Activated CD4-positive, alpha-beta T cell treated with anti-CD3 and anti-CD28 coated beads for 36 hours (primary cell): ENCODE measurements around the gene HSPB7. TPM values are rescaled to one million over a fixed set of nuclear protein-coding genes. Genes with fewer than 3 reads are reported as not detected.
"Not testable (repeated sequence)": the region's sequence is repeated elsewhere in the genome, so short reads cannot be mapped to it uniquely, and the experiment has no call there.

Experiments
- ATAC-seq: fragments of 200-7000 bp; cut with Tn5 transposase; one replicate; pipeline ENCODE4 v1.10.0; 2021; ENCODE audit warnings: mild to moderate bottlenecking, moderate library complexity
- CTCF ChIA-PET: fragments of 350-600 bp; sonication (Branson Sonifier 250); formaldehyde crosslinking; loops from one replicate; lab custom pipeline; 2021; ENCODE audit warnings: antibody characterized with exemption; lab: Charles Lee
- POLR2A ChIA-PET: fragments of 350-600 bp; sonication (Branson Sonifier 250); formaldehyde crosslinking; loops from one replicate; lab custom pipeline; 2021; ENCODE audit warnings: antibody characterized with exemption, inconsistent platforms; lab: Charles Lee
- DNase-seq: peaks from one replicate; pipeline ENCODE4 v3.0.0-alpha.2; 2020
- H3K27ac Mint-ChIP-seq: one replicate; pipeline ENCODE4 v1.8.0; 2021; ENCODE audit warnings: mixed read lengths
- H3K27me3 Mint-ChIP-seq: one replicate; pipeline ENCODE4 v1.8.0; 2021; ENCODE audit warnings: mixed read lengths
- H3K36me3 Mint-ChIP-seq: one replicate; pipeline ENCODE4 v1.8.0; 2021; ENCODE audit warnings: low read depth, mixed read lengths
- H3K4me1 Mint-ChIP-seq: one replicate; pipeline ENCODE4 v1.8.0; 2021; ENCODE audit warnings: mixed read lengths
- H3K4me3 Mint-ChIP-seq: one replicate; pipeline ENCODE4 v1.8.0; 2021; ENCODE audit warnings: mild to moderate bottlenecking, moderate library complexity, mixed read lengths
- H3K9me3 Mint-ChIP-seq: one replicate; pipeline ENCODE4 v1.8.0; 2021; ENCODE audit warnings: low read depth, mixed read lengths
- intact Hi-C, 2 experiments: fragments of 100-400 bp; cut with DNase I in 1 of 2; cut with micrococcal nuclease in 1 of 2; formaldehyde crosslinking; loops; one replicate each; pipeline versions ENCODE4 v1.14.2 to v1.15.1; 2022 to 2024; cut with DNase I, micrococcal nuclease
- total RNA-seq, 2 experiments: library from RNA; stranded (reverse); gene quantifications; one replicate each; pipeline ENCODE4 v1.2.3, GENCODE V29; 2021

The HSPB7 gene
- total RNA-seq, 2 experiments from 2014 or later, result not detected

DNA sequence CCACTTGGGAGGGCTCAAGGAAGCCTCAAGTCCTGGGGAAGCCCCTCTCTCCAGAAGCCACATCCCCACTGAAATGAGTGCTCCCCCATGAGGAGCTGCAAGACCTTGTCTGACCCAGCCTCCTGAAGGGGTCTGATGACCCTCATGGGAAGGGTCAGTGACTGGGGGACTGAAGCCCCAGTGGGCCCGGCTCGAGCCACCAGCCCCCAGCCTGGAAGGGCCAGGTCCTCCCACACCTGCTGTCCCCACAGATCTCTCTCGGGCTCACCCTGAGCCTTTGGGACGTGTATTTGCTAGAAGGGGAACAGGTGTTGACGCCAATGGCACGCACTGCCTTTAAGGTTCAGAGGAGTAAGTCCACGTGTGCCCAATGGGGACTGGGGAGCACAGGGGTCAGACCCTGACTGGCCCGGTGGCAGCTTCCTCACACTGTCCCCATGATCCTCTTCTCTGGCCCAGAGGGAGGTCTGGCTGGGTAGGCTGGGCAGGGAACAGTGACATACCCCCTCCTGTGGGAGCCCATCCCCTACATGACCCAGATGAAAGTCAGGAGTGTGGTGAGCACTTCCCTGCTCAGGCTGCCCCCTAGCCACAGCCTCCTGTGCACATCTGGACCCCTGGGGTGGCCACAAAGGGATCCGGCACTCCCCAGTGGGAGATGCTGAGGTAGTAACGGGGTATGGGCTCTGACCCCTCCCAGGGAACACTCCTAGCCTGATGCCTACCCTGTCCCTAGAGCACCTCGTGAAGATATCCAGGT lies 26.2 kb downstream of the HSPB7 start:
- H3K36me3 Mint-ChIP-seq, result no peaks in the 10 kb centered on the region
- ChIA-PET CTCF (no interaction called here), POLR2A (no interaction called here)
- no peaks in the 10 kb centered on the region for H3K4me1 Mint-ChIP-seq
- intact Hi-C loops, result no loop called here
- no peaks in the 10 kb centered on the region for H3K9me3 Mint-ChIP-seq
- no peaks in the 10 kb centered on the region for H3K27me3 Mint-ChIP-seq
- H3K27ac Mint-ChIP-seq, result no peak overlapping the region
- ATAC-seq (no peak), DNase-seq (no peak)
- no peak overlapping the region for H3K4me3 Mint-ChIP-seq

GRCh38 chr1:15989776-15990175 lies 28.1 kb downstream of the HSPB7 start:
- CTCF ChIA-PET, result no interaction called here
- no peak for ATAC-seq
- Mint-ChIP-seq H3K9me3 (no peaks in the 10 kb centered on the region), H3K27me3 (no peaks in the 10 kb centered on the region), H3K4me3 (no peak overlapping the region), H3K4me1 (peaks cover 11% of the 10 kb centered on the region), H3K36me3 (no peaks in the 10 kb centered on the region), H3K27ac (no peak overlapping the region)
- POLR2A ChIA-PET, result no interaction called here
- DNase-seq, result no peak
- intact Hi-C loops, result no loop called here

DNA sequence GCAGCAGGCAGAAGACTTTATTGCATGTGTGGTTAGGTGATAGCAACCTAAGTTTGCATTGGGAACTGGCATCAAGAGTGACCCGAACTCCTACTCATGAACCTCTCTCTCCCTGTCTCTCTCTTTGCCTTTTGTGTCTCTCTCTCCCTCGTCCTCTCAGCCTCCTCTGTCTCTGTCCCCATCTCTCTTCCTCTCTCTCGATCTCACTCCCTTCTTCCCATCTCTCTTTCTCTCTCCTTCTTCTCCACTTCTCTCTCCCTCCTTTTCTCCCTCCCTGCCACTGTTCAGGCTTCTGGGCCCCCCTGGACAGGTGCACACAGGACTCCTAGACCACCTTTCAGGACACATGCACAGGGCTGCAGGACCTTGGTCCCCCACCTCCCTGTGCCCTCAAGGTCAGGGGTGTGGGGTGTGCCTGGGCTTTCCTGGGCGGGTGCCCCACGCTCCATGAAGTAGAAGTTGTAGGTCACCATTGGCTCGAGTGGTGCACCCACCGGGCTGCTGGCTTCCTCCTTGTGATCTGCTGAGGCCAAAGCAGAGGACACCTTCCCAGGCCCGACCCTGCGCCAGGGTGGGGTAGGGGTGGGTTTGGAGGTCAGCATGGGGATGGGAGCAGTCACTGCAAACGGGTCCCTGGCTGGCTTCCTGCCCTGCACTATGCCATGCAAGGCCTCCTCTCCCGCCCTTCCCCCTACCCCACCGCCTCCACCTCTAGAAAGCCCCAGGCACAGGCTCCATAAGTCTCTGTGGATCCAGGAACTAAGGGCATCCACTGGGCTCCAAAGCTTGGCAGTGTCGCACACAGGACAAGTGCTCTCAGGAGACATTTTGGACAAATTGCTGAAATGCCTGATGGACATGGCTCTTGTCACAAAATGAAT lies 28.7 kb downstream of the HSPB7 start:
- H3K36me3 Mint-ChIP-seq, result no peaks in the 10 kb centered on the region
- intact Hi-C loops, result no loop called here
- ATAC-seq, result no peak
- H3K9me3 Mint-ChIP-seq, result no peaks in the 10 kb centered on the region
- no peaks in the 10 kb centered on the region for H3K27me3 Mint-ChIP-seq
- peaks cover 17% of the 10 kb centered on the region for H3K4me1 Mint-ChIP-seq
- H3K27ac Mint-ChIP-seq, result no peak overlapping the region
- POLR2A ChIA-PET, result no interaction called here
- no peak for DNase-seq
- CTCF ChIA-PET, result no interaction called here
- no peak overlapping the region for H3K4me3 Mint-ChIP-seq

GRCh38 chr1:15985611-15986297 lies 32.1 kb downstream of the HSPB7 start:
- Mint-ChIP-seq H3K27me3 (no peaks in the 10 kb centered on the region), H3K9me3 (peaks cover 7% of the 10 kb centered on the region), H3K36me3 (no peaks in the 10 kb centered on the region), H3K4me1 (peaks cover 24% of the 10 kb centered on the region), H3K27ac (peak overlapping the region; percentile 13), H3K4me3 (no peak overlapping the region)
- ATAC-seq, result no peak
- POLR2A ChIA-PET, result no interaction called here
- CTCF ChIA-PET, result interaction anchor here (1.0 to 2.4 kb wide), 3 partner anchors 9 to 23 kb away, joined by 3 to 8 read pairs (median 4); no protein-coding TSS in a partner anchor
- intact Hi-C loops, result no loop called here
- DNase-seq, result no peak

GRCh38 chr1:15983275-15983674 lies 34.6 kb downstream of the HSPB7 start:
- peaks cover 7% of the 10 kb centered on the region for H3K9me3 Mint-ChIP-seq
- no peak overlapping the region for H3K27ac Mint-ChIP-seq
- CTCF ChIA-PET, result interaction anchor here (0.7 kb wide), 1 partner anchor 12 kb away, joined by 3 read pairs; no protein-coding TSS in a partner anchor
- H3K4me1 Mint-ChIP-seq, result peaks cover 24% of the 10 kb centered on the region
- H3K4me3 Mint-ChIP-seq, result no peak overlapping the region
- intact Hi-C loops, result no loop called here
- POLR2A ChIA-PET, result interaction anchor here (0.5 kb wide), 1 partner anchor 19 kb away, joined by 5 read pairs; no protein-coding TSS in a partner anchor
- H3K27me3 Mint-ChIP-seq, result no peaks in the 10 kb centered on the region
- H3K36me3 Mint-ChIP-seq, result no peaks in the 10 kb centered on the region
- DNase-seq, result no peak
- ATAC-seq, result no peak

DNA sequence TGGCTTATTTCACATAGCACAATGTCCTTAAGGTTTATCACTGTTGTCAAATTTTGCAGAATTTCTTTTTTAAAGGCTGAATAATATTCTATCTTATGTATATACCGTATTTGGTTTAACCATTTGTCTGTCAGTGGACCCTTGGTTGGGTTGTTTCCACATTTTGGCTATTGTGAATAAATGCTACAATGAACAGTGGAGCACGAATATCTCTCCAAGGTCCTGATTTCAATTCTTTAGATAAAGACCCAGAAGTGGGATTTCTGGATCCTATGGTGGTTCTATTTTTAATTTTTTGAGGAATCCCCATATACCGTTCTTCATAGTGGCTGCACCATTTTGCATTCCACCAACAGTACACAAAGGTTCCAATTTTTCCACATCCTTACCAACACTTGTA lies 36.2 kb downstream of the HSPB7 start:
- intact Hi-C loops, result no loop called here
- POLR2A ChIA-PET, result no interaction called here
- H3K4me3 Mint-ChIP-seq, result no peak overlapping the region
- peaks cover 7% of the 10 kb centered on the region for H3K9me3 Mint-ChIP-seq
- H3K27me3 Mint-ChIP-seq, result no peaks in the 10 kb centered on the region
- no peak overlapping the region for H3K27ac Mint-ChIP-seq
- no peak for DNase-seq
- no peak for ATAC-seq
- peaks cover 27% of the 10 kb centered on the region for H3K4me1 Mint-ChIP-seq
- CTCF ChIA-PET, result no interaction called here
- H3K36me3 Mint-ChIP-seq, result no peaks in the 10 kb centered on the region

- H3K9me3 Mint-ChIP-seq, CTCF ChIA-PET, H3K27ac Mint-ChIP-seq, H3K27me3 Mint-ChIP-seq, H3K4me3 Mint-ChIP-seq, POLR2A ChIA-PET, ATAC-seq, DNase-seq: not testable (repeated sequence)
- Mint-ChIP-seq H3K36me3 (peaks cover 11% of the 10 kb centered on the region), H3K4me1 (peaks cover 28% of the 10 kb centered on the region)
- intact Hi-C loops, result loop anchor here in 1 of 2 experiments (10.0 kb wide), 1 partner anchor 927 kb away; no protein-coding TSS in a partner anchor
Measured at GRCh38 chr1:15977947-15978346, 39.9 kb downstream of the HSPB7 start.

- CTCF ChIA-PET, result interaction anchor here (0.5 to 2.7 kb wide), 8 partner anchors 10 to 265 kb away, joined by 3 to 17 read pairs (median 4); partner anchors contain the start of gene SPEN
- intact Hi-C loops, result loop anchor here (1.0 to 10.0 kb wide), 7 partner anchors 10 to 929 kb away; partner anchors contain the start of genes CASP9 (in 1 of the 2), DDI2 (in 1 of the 2) and SPEN (in 1 of the 2)
- peak; percentile 89 for ATAC-seq
- H3K36me3 Mint-ChIP-seq, result peaks cover 25% of the 10 kb centered on the region
- peaks cover 42% of the 10 kb centered on the region for H3K4me1 Mint-ChIP-seq
- H3K27ac Mint-ChIP-seq, result peak within 1 kb of the TSS; percentile 93
- peak; percentile 98 for DNase-seq
- H3K9me3 Mint-ChIP-seq, result no peaks in the 10 kb centered on the region
- H3K4me3 Mint-ChIP-seq, result peak within 1 kb of the TSS; percentile 85
- POLR2A ChIA-PET, result interaction anchor here (0.5 to 5.2 kb wide), 9 partner anchors 10 to 206 kb away, joined by 3 to 45 read pairs (median 8); no protein-coding TSS in a partner anchor
- no peaks in the 10 kb centered on the region for H3K27me3 Mint-ChIP-seq
Measured at GRCh38 chr1:15975805-15976680, 41.8 kb downstream of the HSPB7 start, which contains the start of gene ZBTB17. TSS of gene ZBTB17 (minus strand) at chr1:15976101. CDS start at chr1:15948495, 27,606 bp downstream.

- intact Hi-C loops, result loop anchor here (1.0 to 10.0 kb wide), 4 partner anchors 9 to 929 kb away; partner anchors contain the start of gene CASP9 (in 1 of the 2)
- H3K27ac Mint-ChIP-seq, result peak overlapping the region; percentile 93
Measured at GRCh38 chr1:15975358-15975804, 42.5 kb downstream of the HSPB7 start.

More at GRCh38 chr1:15975358-15975804, 42.5 kb downstream of the HSPB7 start:
- Mint-ChIP-seq H3K36me3 (peaks cover 29% of the 10 kb centered on the region), H3K27me3 (no peaks in the 10 kb centered on the region), H3K4me1 (peaks cover 48% of the 10 kb centered on the region), H3K4me3 (peak overlapping the region; percentile 85), H3K9me3 (no peaks in the 10 kb centered on the region)
- peak; percentile 62 for ATAC-seq
- POLR2A ChIA-PET, result interaction anchor here (0.6 to 5.2 kb wide), 8 partner anchors 9 to 206 kb away, joined by 3 to 45 read pairs (median 7); no protein-coding TSS in a partner anchor
- CTCF ChIA-PET, result interaction anchor here (0.6 to 2.7 kb wide), 12 partner anchors 9 to 377 kb away, joined by 3 to 17 read pairs (median 4); partner anchors contain the start of genes FBXO42 and SPEN
- DNase-seq, result peak; percentile 84
